SK-N-MC (cell line): Measurements from ENCODE around the gene ELOVL1.

Experiments used
- EZH2 ChIP-seq: fragments of 200-600 bp; sonication (generic); IDR thresholded peaks from one replicate; pipeline ENCODE4 v1.6.1; 2017; ENCODE audit warnings: antibody characterized with exemption
- POLR2AphosphoS5 ChIP-seq: IDR thresholded peaks from 2 replicates; pipeline ENCODE4 v1.6.1; 2012; ENCODE audit warnings: mild to moderate bottlenecking, low read depth, low read length, borderline replicate concordance

DNA sequence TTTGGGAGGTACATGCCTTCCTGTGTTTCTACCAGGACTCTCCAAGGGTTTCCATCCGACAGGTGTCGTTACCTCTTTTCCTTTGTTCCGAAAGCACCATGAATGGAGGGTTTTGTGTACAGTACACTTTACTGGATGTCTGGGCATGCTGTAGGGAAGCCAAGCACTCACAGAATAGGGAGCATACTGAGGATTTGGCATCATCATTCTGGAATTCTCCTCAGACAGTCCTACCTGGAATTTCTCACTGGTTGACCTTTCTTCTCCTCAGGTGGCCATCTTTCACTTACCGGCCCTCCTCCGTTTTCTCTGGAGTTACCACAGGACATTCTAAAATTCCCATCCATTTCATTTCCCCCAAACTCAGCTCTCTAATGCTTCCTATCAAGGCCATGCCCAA, 36.1 kb downstream of the ELOVL1 start:
- TF ChIP-seq POLR2AphosphoS5 (no peak), EZH2 (no peak)
